ENCODE results near the gene CCR5AS.
A peak's percentile ranks its signal among the peaks of the same experiment; 100 is the strongest.
"Not testable (repeated sequence)": the region's sequence is repeated elsewhere in the genome, so short reads cannot be mapped to it uniquely, and the experiment has no call there.

CCR5AS gene

GRCh38 chr3:46393011-46393410 is 13.9 kb downstream of the CCR5AS start:
- DNase-seq (no peak), ATAC-seq (ENCODE audit: insufficient read depth, low read depth) (no peak)
- Histone ChIP-seq H3K4me1 (ENCODE audit: insufficient read depth, low read length) (peaks cover 44% of the 10 kb centered on the region), H3K9me3 (ENCODE audit: insufficient read depth, low read length, severe bottlenecking) (no peaks in the 10 kb centered on the region), H3K4me2 (ENCODE audit: insufficient read depth, low read length) (no peak overlapping the region), H4K20me1 (ENCODE audit: insufficient read depth, low read length) (no peaks in the 10 kb centered on the region), H3K4me3 (ENCODE audit: low read depth in 1 of 2, low read length in 2 of 2) (no peak overlapping the region), H2AFZ (ENCODE audit: low read depth, low read length) (peak overlapping the region; percentile 1; the same call in 1 of the 2 replicates), H3K79me2 (ENCODE audit: insufficient read depth, low read length) (no peaks in the 10 kb centered on the region), H3K9ac (ENCODE audit: low read depth, low read length) (peak overlapping the region; percentile 44; the same call in 1 of the 2 replicates), H3K27me3 (ENCODE audit: insufficient read depth, low read length, poor library complexity) (no peaks in the 10 kb centered on the region), H3K36me3 (ENCODE audit: insufficient read depth, low read length) (no peaks in the 10 kb centered on the region), H3K27ac (ENCODE audit: low read length) (peak overlapping the region; percentile 89)
- TF ChIP-seq CTCF (IDR thresholded peaks at IDR 0.05; ENCODE audit: borderline replicate concordance, extremely low read depth, low read length, poor library complexity, severe bottlenecking) (no peak), EZH2 (IDR thresholded peaks at IDR 0.05; ENCODE audit: borderline replicate concordance, low read depth, low read length, severe bottlenecking) (no peak)

GRCh38 chr3:46391526-46391925 is 15.3 kb downstream of the CCR5AS start:
- ATAC-seq (ENCODE audit: insufficient read depth, low read depth); H3K79me2 ChIP-seq (ENCODE audit: insufficient read depth, low read length); H3K4me3 ChIP-seq (ENCODE audit: low read depth in 1 of 2, low read length in 2 of 2); H2AFZ ChIP-seq (ENCODE audit: low read depth, low read length); H4K20me1 ChIP-seq (ENCODE audit: insufficient read depth, low read length); H3K9ac ChIP-seq (ENCODE audit: low read depth, low read length); H3K9me3 ChIP-seq (ENCODE audit: insufficient read depth, low read length, severe bottlenecking); DNase-seq; H3K27me3 ChIP-seq (ENCODE audit: insufficient read depth, low read length, poor library complexity); H3K27ac ChIP-seq (ENCODE audit: low read length); H3K36me3 ChIP-seq (ENCODE audit: insufficient read depth, low read length); H3K4me2 ChIP-seq (ENCODE audit: insufficient read depth, low read length): not testable (repeated sequence)
- peaks cover 54% of the 10 kb centered on the region for H3K4me1 ChIP-seq (ENCODE audit: insufficient read depth, low read length)

GRCh38 chr3:46389306-46389705 is 17.6 kb downstream of the CCR5AS start:
- no peak for TF ChIP-seq EZH2 (IDR thresholded peaks at IDR 0.05; ENCODE audit: borderline replicate concordance, low read depth, low read length, severe bottlenecking)
- TF ChIP-seq CTCF (IDR thresholded peaks at IDR 0.05; ENCODE audit: borderline replicate concordance, extremely low read depth, low read length, poor library complexity, severe bottlenecking) = no peak
- no peaks in the 10 kb centered on the region for H3K36me3 ChIP-seq (ENCODE audit: insufficient read depth, low read length)
- no peak for ATAC-seq (ENCODE audit: insufficient read depth, low read depth)
- DNase-seq = no peak
- no peaks in the 10 kb centered on the region for H3K79me2 ChIP-seq (ENCODE audit: insufficient read depth, low read length)
- H4K20me1 ChIP-seq (ENCODE audit: insufficient read depth, low read length) = no peaks in the 10 kb centered on the region
- no peak overlapping the region for H3K4me3 ChIP-seq (ENCODE audit: low read depth in 1 of 2, low read length in 2 of 2)
- H3K9ac ChIP-seq (ENCODE audit: low read depth, low read length) = no peak overlapping the region
- H3K4me1 ChIP-seq (ENCODE audit: insufficient read depth, low read length) = peaks cover 59% of the 10 kb centered on the region
- no peak overlapping the region for H3K27ac ChIP-seq (ENCODE audit: low read length)
- H3K4me2 ChIP-seq (ENCODE audit: insufficient read depth, low read length) = no peak overlapping the region
- no peak overlapping the region for H2AFZ ChIP-seq (ENCODE audit: low read depth, low read length)
- no peaks in the 10 kb centered on the region for H3K9me3 ChIP-seq (ENCODE audit: insufficient read depth, low read length, severe bottlenecking)
- H3K27me3 ChIP-seq (ENCODE audit: insufficient read depth, low read length, poor library complexity) = no peaks in the 10 kb centered on the region

- not testable (repeated sequence) for H4K20me1 ChIP-seq (ENCODE audit: insufficient read depth, low read length); H3K9me3 ChIP-seq (ENCODE audit: insufficient read depth, low read length, severe bottlenecking); H3K9ac ChIP-seq (ENCODE audit: low read depth, low read length); ATAC-seq (ENCODE audit: insufficient read depth, low read depth); H3K79me2 ChIP-seq (ENCODE audit: insufficient read depth, low read length); H3K36me3 ChIP-seq (ENCODE audit: insufficient read depth, low read length); DNase-seq; H2AFZ ChIP-seq (ENCODE audit: low read depth, low read length); H3K4me3 ChIP-seq (ENCODE audit: low read depth in 1 of 2, low read length in 2 of 2); H3K4me2 ChIP-seq (ENCODE audit: insufficient read depth, low read length); H3K27ac ChIP-seq (ENCODE audit: low read length); H3K27me3 ChIP-seq (ENCODE audit: insufficient read depth, low read length, poor library complexity)
- H3K4me1 ChIP-seq (ENCODE audit: insufficient read depth, low read length) = peaks cover 59% of the 10 kb centered on the region
Measured at GRCh38 chr3:46388847-46389246, 18.0 kb downstream of the CCR5AS start.
